Hepatocyte (in vitro differentiated cells): ENCODE results near the gene CHCHD6.
"Not testable (repeated sequence)": the region's sequence is repeated elsewhere in the genome, so short reads cannot be mapped to it uniquely, and the experiment has no call there.

ENCODE experiments used
- EZH2 ChIP-seq: fragments of 200-600 bp; sonication (generic); IDR thresholded peaks from 2 replicates; pipeline ENCODE4 v1.6.1; 2016; ENCODE audit warnings: antibody characterized with exemption, mild to moderate bottlenecking, borderline replicate concordance
- EZH2phosphoT487 ChIP-seq: fragments of 200-600 bp; sonication (generic); IDR thresholded peaks from one replicate; pipeline ENCODE4 v1.6.1; 2018; ENCODE audit warnings: antibody characterized with exemption, mild to moderate bottlenecking, low read depth, moderate library complexity; ENCODE audit not compliant: unreplicated experiment, severe bottlenecking
- TF ChIP-seq, protein P1 (sequence below): fragments of 200-600 bp; sonication (generic); IDR thresholded peaks from 2 replicates; pipeline ENCODE4 v1.5.1; 2016; ENCODE audit warnings: antibody characterized with exemption, mild to moderate bottlenecking; ENCODE audit not compliant: poor library complexity

DNA sequence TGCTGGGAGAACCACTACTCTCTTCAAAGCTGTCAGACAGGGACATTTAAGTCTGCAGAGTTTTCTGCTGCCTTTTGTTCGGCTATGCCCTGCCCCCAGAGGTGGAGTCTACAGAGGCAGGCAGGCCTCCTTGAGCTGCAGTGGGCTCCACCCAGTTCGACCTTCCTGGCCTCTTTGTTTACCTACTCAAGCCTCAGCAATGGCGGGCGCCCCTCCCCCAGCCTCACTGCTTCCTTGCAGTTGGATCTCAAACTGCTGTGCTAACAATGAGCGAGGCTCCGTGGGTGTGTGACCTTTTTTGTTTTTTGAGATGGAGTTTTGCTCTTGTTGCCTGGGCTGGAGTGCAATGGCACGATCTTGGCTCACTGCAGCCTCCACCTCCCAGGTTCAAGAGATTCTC is 87.3 kb downstream of the CHCHD6 start:
- TF ChIP-seq, protein P1, sequence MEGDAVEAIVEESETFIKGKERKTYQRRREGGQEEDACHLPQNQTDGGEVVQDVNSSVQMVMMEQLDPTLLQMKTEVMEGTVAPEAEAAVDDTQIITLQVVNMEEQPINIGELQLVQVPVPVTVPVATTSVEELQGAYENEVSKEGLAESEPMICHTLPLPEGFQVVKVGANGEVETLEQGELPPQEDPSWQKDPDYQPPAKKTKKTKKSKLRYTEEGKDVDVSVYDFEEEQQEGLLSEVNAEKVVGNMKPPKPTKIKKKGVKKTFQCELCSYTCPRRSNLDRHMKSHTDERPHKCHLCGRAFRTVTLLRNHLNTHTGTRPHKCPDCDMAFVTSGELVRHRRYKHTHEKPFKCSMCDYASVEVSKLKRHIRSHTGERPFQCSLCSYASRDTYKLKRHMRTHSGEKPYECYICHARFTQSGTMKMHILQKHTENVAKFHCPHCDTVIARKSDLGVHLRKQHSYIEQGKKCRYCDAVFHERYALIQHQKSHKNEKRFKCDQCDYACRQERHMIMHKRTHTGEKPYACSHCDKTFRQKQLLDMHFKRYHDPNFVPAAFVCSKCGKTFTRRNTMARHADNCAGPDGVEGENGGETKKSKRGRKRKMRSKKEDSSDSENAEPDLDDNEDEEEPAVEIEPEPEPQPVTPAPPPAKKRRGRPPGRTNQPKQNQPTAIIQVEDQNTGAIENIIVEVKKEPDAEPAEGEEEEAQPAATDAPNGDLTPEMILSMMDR, result not testable (repeated sequence)
- TF ChIP-seq EZH2phosphoT487, EZH2: not testable (repeated sequence)
